Osteoblast (primary cell): Measurements from ENCODE around the gene EIPR1. TPM values are rescaled to one million over a fixed set of nuclear protein-coding genes. Genes with fewer than 3 reads are reported as not detected.

Experiments
- DNase-seq: peaks from one replicate; pipeline ENCODE4 v3.0.0; 2011; ENCODE audit warnings: low spot score, mixed read lengths; ENCODE audit not compliant: insufficient read length; ENCODE audit errors: missing footprints
- H2AFZ ChIP-seq: 2 replicates; pipeline ENCODE4 v1.6.0; 2011; ENCODE audit warnings: mild to moderate bottlenecking, low read length
- H3K27ac ChIP-seq: 2 replicates; pipeline ENCODE4 v1.5.1; 2011; ENCODE audit warnings: mild to moderate bottlenecking, low read depth, low read length, moderate library complexity
- H3K27me3 ChIP-seq: 2 replicates; pipeline ENCODE4 v1.6.0; 2012; ENCODE audit warnings: mild to moderate bottlenecking, control low read depth, inconsistent platforms, low read length, moderate library complexity; ENCODE audit not compliant: insufficient read depth
- H3K36me3 ChIP-seq: 2 replicates; pipeline ENCODE4 v1.5.1; 2011; ENCODE audit warnings: mild to moderate bottlenecking, low read length, control low read depth, moderate library complexity; ENCODE audit not compliant: insufficient read depth
- H3K4me1 ChIP-seq: 2 replicates; pipeline ENCODE4 v1.5.1; 2011; ENCODE audit warnings: mild to moderate bottlenecking, low read length, control low read depth, moderate library complexity; ENCODE audit not compliant: insufficient read depth
- H3K4me2 ChIP-seq: 2 replicates; pipeline ENCODE4 v1.6.0; 2011; ENCODE audit warnings: mild to moderate bottlenecking, low read length; ENCODE audit not compliant: insufficient read depth
- H3K4me3 ChIP-seq: fragments of 200-600 bp; sonication (generic); 3 replicates; pipeline ENCODE4 v1.5.1; 2012; ENCODE audit warnings: mild to moderate bottlenecking, low read length, inconsistent platforms; ENCODE audit not compliant: insufficient read depth
- H3K79me2 ChIP-seq: 2 replicates; pipeline ENCODE4 v1.6.0; 2012; ENCODE audit warnings: mild to moderate bottlenecking, low read length, control low read depth, inconsistent platforms; ENCODE audit not compliant: insufficient read depth
- H3K9me3 ChIP-seq: 2 replicates; pipeline ENCODE4 v1.5.1; 2011; ENCODE audit warnings: low read depth, low read length, control low read depth
- H4K20me1 ChIP-seq: 2 replicates; pipeline ENCODE4 v1.6.0; 2012; ENCODE audit warnings: mild to moderate bottlenecking, low read length, control low read depth; ENCODE audit not compliant: insufficient read depth
- total RNA-seq: library from RNA; depleted of rRNA; stranded (reverse); fragments of >200 nt; gene quantifications from 2 replicates; pipeline ENCODE4 v1.2.3, GENCODE V29; 2012
- TF ChIP-seq, protein P1 (sequence below): IDR thresholded peaks from 2 replicates; pipeline ENCODE4 v1.5.1; 2011; ENCODE audit warnings: mild to moderate bottlenecking, low read depth, low read length, moderate library complexity; ENCODE audit errors: extremely low read depth

EIPR1 gene
- total RNA-seq, 1 donor, result 17.7 TPM

DNA sequence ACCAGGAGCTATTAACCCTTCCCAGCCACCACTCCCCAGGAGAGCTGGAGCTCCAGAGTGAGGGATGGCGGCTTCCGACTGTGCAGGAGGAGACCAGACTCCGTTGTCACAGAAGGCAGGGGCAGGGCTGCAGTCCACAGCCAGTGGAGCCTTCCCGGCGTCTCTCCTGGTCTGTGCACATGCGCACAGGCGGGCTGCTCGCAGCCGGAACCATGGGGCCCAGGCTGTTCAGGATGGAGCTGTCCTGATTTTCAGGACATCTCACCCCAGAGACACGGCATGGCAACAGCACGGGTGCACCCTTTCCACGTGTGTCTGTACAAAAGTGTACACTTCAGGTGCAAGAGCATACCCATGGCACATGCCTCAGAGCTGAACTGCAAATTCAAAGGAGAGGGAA, 28.9 kb downstream of the EIPR1 start:
- TF ChIP-seq, protein P1, sequence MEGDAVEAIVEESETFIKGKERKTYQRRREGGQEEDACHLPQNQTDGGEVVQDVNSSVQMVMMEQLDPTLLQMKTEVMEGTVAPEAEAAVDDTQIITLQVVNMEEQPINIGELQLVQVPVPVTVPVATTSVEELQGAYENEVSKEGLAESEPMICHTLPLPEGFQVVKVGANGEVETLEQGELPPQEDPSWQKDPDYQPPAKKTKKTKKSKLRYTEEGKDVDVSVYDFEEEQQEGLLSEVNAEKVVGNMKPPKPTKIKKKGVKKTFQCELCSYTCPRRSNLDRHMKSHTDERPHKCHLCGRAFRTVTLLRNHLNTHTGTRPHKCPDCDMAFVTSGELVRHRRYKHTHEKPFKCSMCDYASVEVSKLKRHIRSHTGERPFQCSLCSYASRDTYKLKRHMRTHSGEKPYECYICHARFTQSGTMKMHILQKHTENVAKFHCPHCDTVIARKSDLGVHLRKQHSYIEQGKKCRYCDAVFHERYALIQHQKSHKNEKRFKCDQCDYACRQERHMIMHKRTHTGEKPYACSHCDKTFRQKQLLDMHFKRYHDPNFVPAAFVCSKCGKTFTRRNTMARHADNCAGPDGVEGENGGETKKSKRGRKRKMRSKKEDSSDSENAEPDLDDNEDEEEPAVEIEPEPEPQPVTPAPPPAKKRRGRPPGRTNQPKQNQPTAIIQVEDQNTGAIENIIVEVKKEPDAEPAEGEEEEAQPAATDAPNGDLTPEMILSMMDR, result no peak

DNA sequence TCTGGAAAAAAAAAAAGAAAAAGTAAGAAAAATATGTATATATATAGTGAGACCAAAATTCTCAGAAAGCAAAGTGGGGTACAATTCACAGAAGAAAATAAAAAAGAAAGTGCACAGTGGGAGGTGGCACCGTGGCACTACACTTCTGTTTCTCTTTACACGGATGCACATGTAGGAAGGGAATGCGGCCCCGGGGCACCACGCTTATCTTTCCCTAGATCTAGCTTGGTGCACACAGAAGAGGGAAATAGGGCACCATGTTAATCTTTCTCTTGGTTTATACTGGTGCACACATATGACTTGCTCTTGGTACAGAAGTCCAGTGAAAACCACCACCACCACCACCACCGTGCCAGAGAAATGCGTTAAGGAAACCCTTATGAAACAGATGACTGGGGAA, 32.0 kb downstream of the EIPR1 start:
- no peak overlapping the region for H3K27ac ChIP-seq
- TF ChIP-seq, protein P1, result no peak
- no peak overlapping the region for H3K4me2 ChIP-seq
- no peak overlapping the region for H3K4me3 ChIP-seq
- no peaks in the 10 kb centered on the region for H3K4me1 ChIP-seq
- DNase-seq, result no peak
- H4K20me1 ChIP-seq, result peaks cover 9% of the 10 kb centered on the region
- no peaks in the 10 kb centered on the region for H3K27me3 ChIP-seq
- no peak overlapping the region for H2AFZ ChIP-seq
- no peaks in the 10 kb centered on the region for H3K9me3 ChIP-seq
- H3K36me3 ChIP-seq, result no peaks in the 10 kb centered on the region
- H3K79me2 ChIP-seq, result no peaks in the 10 kb centered on the region

More for the DNA sequence above, 28.9 kb downstream of the EIPR1 start:
- Histone ChIP-seq H3K27ac (no peak overlapping the region), H3K4me1 (no peaks in the 10 kb centered on the region), H3K79me2 (no peaks in the 10 kb centered on the region), H3K4me3 (no peak overlapping the region), H3K36me3 (peaks cover 10% of the 10 kb centered on the region), H4K20me1 (peaks cover 5% of the 10 kb centered on the region), H3K27me3 (no peaks in the 10 kb centered on the region), H2AFZ (no peak overlapping the region), H3K4me2 (no peak overlapping the region), H3K9me3 (no peaks in the 10 kb centered on the region)
- DNase-seq, result no peak

GRCh38 chr2:3344897-3345296, 32.7 kb downstream of the EIPR1 start:
- H3K27ac ChIP-seq, result no peak overlapping the region
- H3K27me3 ChIP-seq, result no peaks in the 10 kb centered on the region
- no peaks in the 10 kb centered on the region for H3K36me3 ChIP-seq
- no peak overlapping the region for H3K4me2 ChIP-seq
- H3K4me1 ChIP-seq, result no peaks in the 10 kb centered on the region
- TF ChIP-seq, protein P1, result no peak
- H3K9me3 ChIP-seq, result no peaks in the 10 kb centered on the region
- no peaks in the 10 kb centered on the region for H3K79me2 ChIP-seq
- no peak for DNase-seq
- no peak overlapping the region for H3K4me3 ChIP-seq
- H2AFZ ChIP-seq, result no peak overlapping the region
- peaks cover 9% of the 10 kb centered on the region for H4K20me1 ChIP-seq

GRCh38 chr2:3343012-3343411, 34.6 kb downstream of the EIPR1 start:
- TF ChIP-seq, protein P1, result no peak
- Histone ChIP-seq H3K27me3 (no peaks in the 10 kb centered on the region), H3K4me2 (no peak overlapping the region), H3K4me3 (no peak overlapping the region), H3K36me3 (no peaks in the 10 kb centered on the region), H3K79me2 (no peaks in the 10 kb centered on the region), H3K27ac (no peak overlapping the region), H3K9me3 (no peaks in the 10 kb centered on the region), H2AFZ (no peak overlapping the region), H4K20me1 (peaks cover 6% of the 10 kb centered on the region), H3K4me1 (no peaks in the 10 kb centered on the region)
- DNase-seq, result no peak
